Thyroid gland (tissue), 4 donors: ENCODE measurements around the gene KRTAP19-6. TPM values are rescaled to one million over a fixed set of nuclear protein-coding genes. Genes with fewer than 3 reads are reported as not detected.
A peak's percentile ranks its signal among the peaks of the same experiment; 100 is the strongest.

ENCODE experiments used
- DNase-seq, 2 donors: peaks; one replicate each; pipeline ENCODE4 v3.0.0-alpha.2; 2019
- H3K27ac ChIP-seq, 3 donors: fragments of 200-600 bp; sonication (generic); 1 replicate in 2 of 3; 2 replicates in 1 of 3; pipeline ENCODE4 v1.5.1; 2016 to 2019; ENCODE audit warnings: mild to moderate bottlenecking in 1 of 3, moderate library complexity in 1 of 3
- H3K27me3 ChIP-seq: fragments of 200-600 bp; sonication (generic); one replicate; pipeline ENCODE4 v1.5.1; 2019
- H3K36me3 ChIP-seq, 2 donors: fragments of 200-600 bp; sonication (generic); one replicate each; pipeline ENCODE4 v1.5.1; 2016 to 2019
- H3K4me1 ChIP-seq, 2 donors: fragments of 200-600 bp; sonication (generic); one replicate each; pipeline ENCODE4 v1.5.1; 2017 to 2019
- H3K4me3 ChIP-seq, 3 donors: fragments of 200-600 bp; sonication (generic); replicated peaks in 1 of 3; 1 replicate in 2 of 3; 2 replicates in 1 of 3; pipeline ENCODE4 v1.5.1; 2016; ENCODE audit warnings: mild to moderate bottlenecking in 1 of 3
- H3K9me3 ChIP-seq: fragments of 200-600 bp; sonication (generic); one replicate; pipeline ENCODE4 v1.5.1; 2017
- CTCF ChIP-seq, 6 experiments: fragments of 200-600 bp in 3 of 6; fragments of 450-650 bp in 3 of 6; sonication (generic) in 3 of 6; IDR thresholded peaks; one replicate each; pipeline ENCODE4 v1.5.1; 2016 to 2019; ENCODE audit warnings: antibody characterized with exemption in 6 of 6, mild to moderate bottlenecking in 2 of 6, inconsistent platforms in 1 of 6, moderate library complexity in 1 of 6
- POLR2A ChIP-seq, 2 donors: fragments of 450-650 bp; IDR thresholded peaks; one replicate each; pipeline ENCODE4 v1.6.1; 2017; ENCODE audit warnings: antibody characterized with exemption in 2 of 2, mild to moderate bottlenecking in 2 of 2, moderate library complexity in 1 of 2
- WGBS, 2 donors: methylation state at CpG; one replicate each; pipeline ENCODE4 v1.1.5; 2017; 5-methylcytosine and 5-hydroxymethylcytosine counted together
- intact Hi-C: fragments of 100-400 bp; cut with DNase I; formaldehyde crosslinking; loops from one replicate; pipeline ENCODE4 v1.15.1; 2023
- total RNA-seq, 4 donors: library from RNA; depleted of rRNA; stranded (reverse); fragments of >200 nt; gene quantifications; one replicate each; pipeline ENCODE4 v1.2.3, GENCODE V29; 2016

KRTAP19-6 gene
- total RNA-seq: not detected

GRCh38 chr21:30541764-30542163 is at the start of gene KRTAP19-6:
TSS of gene KRTAP19-6 (minus strand) at chr21:30541864. CDS start at chr21:30541833, 31 bp downstream.
- H3K27ac ChIP-seq: no peak within 1 kb of the TSS
- H3K4me1 ChIP-seq: no peaks in the 10 kb centered on the region
- H3K27me3 ChIP-seq: no peaks in the 10 kb centered on the region
- no peak for TF ChIP-seq POLR2A (IDR thresholded peaks at IDR 0.05)
- TF ChIP-seq CTCF (IDR thresholded peaks at IDR 0.05): no peak
- no peak for DNase-seq
- intact Hi-C loops: no loop called here
- H3K9me3 ChIP-seq: no peaks in the 10 kb centered on the region
- 88 to 95% methylated on average over 1 of the region's 1 CpG for WGBS, 2 donors
- no peaks in the 10 kb centered on the region for H3K36me3 ChIP-seq
- no peak within 1 kb of the TSS for H3K4me3 ChIP-seq

- no peak for TF ChIP-seq CTCF (IDR thresholded peaks at IDR 0.05)
- TF ChIP-seq POLR2A (IDR thresholded peaks at IDR 0.05): no peak
- no peaks in the 10 kb centered on the region for H3K9me3 ChIP-seq
- no peaks in the 10 kb centered on the region for H3K36me3 ChIP-seq
- no peaks in the 10 kb centered on the region for H3K4me1 ChIP-seq
- no peak within 1 kb of the TSS for H3K4me3 ChIP-seq
- no peak within 1 kb of the TSS for H3K27ac ChIP-seq
- no peak for DNase-seq
- intact Hi-C loops: no loop called here
- H3K27me3 ChIP-seq: no peaks in the 10 kb centered on the region
Measured at GRCh38 chr21:30590297-30590696, 48.6 kb upstream of the KRTAP19-6 start, which contains the start of gene KRTAP22-2. TSS of gene KRTAP22-2 (minus strand) at chr21:30590397.

- H3K9me3 ChIP-seq: no peaks in the 10 kb centered on the region
- H3K27me3 ChIP-seq: no peaks in the 10 kb centered on the region
- intact Hi-C loops: no loop called here
- 70 to 79% methylated on average over 1 of the region's 1 CpG for WGBS, 2 donors
- no peak overlapping the region for H3K4me3 ChIP-seq
- H3K4me1 ChIP-seq: no peaks in the 10 kb centered on the region
- no peaks in the 10 kb centered on the region for H3K36me3 ChIP-seq
- TF ChIP-seq CTCF (IDR thresholded peaks at IDR 0.05): no peak
- no peak for TF ChIP-seq POLR2A (IDR thresholded peaks at IDR 0.05)
- no peak for DNase-seq
- no peak overlapping the region for H3K27ac ChIP-seq
Measured at GRCh38 chr21:30582870-30583269, 41.2 kb upstream of the KRTAP19-6 start.

GRCh38 chr21:30580132-30580531 is 38.5 kb upstream of the KRTAP19-6 start:
- H3K27me3 ChIP-seq: no peaks in the 10 kb centered on the region

GRCh38 chr21:30579346-30579745 is 37.7 kb upstream of the KRTAP19-6 start:
- intact Hi-C loops: no loop called here
- no peak for TF ChIP-seq POLR2A (IDR thresholded peaks at IDR 0.05)
- TF ChIP-seq CTCF (IDR thresholded peaks at IDR 0.05): no peak
- H3K36me3 ChIP-seq: no peaks in the 10 kb centered on the region
- H3K27ac ChIP-seq: no peak overlapping the region
- DNase-seq: no peak
- no peaks in the 10 kb centered on the region for H3K4me1 ChIP-seq
- H3K4me3 ChIP-seq: no peak overlapping the region
- 44 to 66% methylated on average over 1 of the region's 1 CpG for WGBS, 2 donors
- H3K27me3 ChIP-seq: no peaks in the 10 kb centered on the region
- H3K9me3 ChIP-seq: no peaks in the 10 kb centered on the region

More at GRCh38 chr21:30580132-30580531, 38.5 kb upstream of the KRTAP19-6 start:
- TF ChIP-seq POLR2A (IDR thresholded peaks at IDR 0.05) (no peak), CTCF (IDR thresholded peaks at IDR 0.05) (no peak)
- H3K4me3 ChIP-seq: no peak overlapping the region
- H3K36me3 ChIP-seq: no peaks in the 10 kb centered on the region
- no peaks in the 10 kb centered on the region for H3K9me3 ChIP-seq
- no peaks in the 10 kb centered on the region for H3K4me1 ChIP-seq
- no peak overlapping the region for H3K27ac ChIP-seq
- DNase-seq: peak in 1 of 2 donors; percentile 15
- intact Hi-C loops: no loop called here
- WGBS, 2 donors: 65 to 66% methylated on average over 3 of the region's 3 CpGs
